DND-41 (cell line): Measurements from ENCODE around the gene UBE3B.

Experiments
- ATAC-seq: fragments of 200-7000 bp; cut with Tn5 transposase; 3 replicates; pipeline ENCODE4 v1.9.1; 2021; ENCODE audit warnings: low read depth; ENCODE audit not compliant: insufficient read depth
- DNase-seq: peaks from one replicate; pipeline ENCODE4 v3.0.0-alpha.2; 2020
- H2AFZ ChIP-seq: 2 replicates; pipeline ENCODE4 v1.6.0; 2012; ENCODE audit warnings: low read depth, low read length
- H3K27ac ChIP-seq: 2 replicates; pipeline ENCODE4 v1.5.1; 2012; ENCODE audit warnings: low read length, inconsistent platforms
- H3K27me3 ChIP-seq: fragments of 200-600 bp; sonication (generic); 2 replicates; pipeline ENCODE4 v1.6.0; 2012; ENCODE audit warnings: low read length, mild to moderate bottlenecking, inconsistent platforms; ENCODE audit not compliant: insufficient read depth, poor library complexity
- H3K36me3 ChIP-seq: 2 replicates; pipeline ENCODE4 v1.5.1; 2012; ENCODE audit warnings: low read length, inconsistent platforms; ENCODE audit not compliant: insufficient read depth
- H3K4me1 ChIP-seq: 2 replicates; pipeline ENCODE4 v1.5.1; 2012; ENCODE audit warnings: mild to moderate bottlenecking, low read length; ENCODE audit not compliant: insufficient read depth
- H3K4me2 ChIP-seq: 2 replicates; pipeline ENCODE4 v1.6.0; 2012; ENCODE audit warnings: mild to moderate bottlenecking, moderate library complexity, low read length, inconsistent platforms; ENCODE audit not compliant: insufficient read depth
- H3K4me3 ChIP-seq, 2 experiments: fragments of 200-600 bp in 1 of 2; shearing (Covaris generic) in 1 of 2; 2 replicates each; pipeline ENCODE4 v1.5.1; 2012 to 2016; ENCODE audit warnings: inconsistent platforms in 2 of 2, low read length in 2 of 2, mild to moderate bottlenecking in 2 of 2, low read depth in 1 of 2, moderate library complexity in 1 of 2
- H3K79me2 ChIP-seq: 2 replicates; pipeline ENCODE4 v1.6.0; 2012; ENCODE audit warnings: low read length, inconsistent platforms; ENCODE audit not compliant: insufficient read depth
- H3K9ac ChIP-seq: 2 replicates; pipeline ENCODE4 v1.6.0; 2012; ENCODE audit warnings: low read depth, mild to moderate bottlenecking, inconsistent platforms, low read length, moderate library complexity
- H3K9me3 ChIP-seq: 2 replicates; pipeline ENCODE4 v1.5.1; 2012; ENCODE audit warnings: low read length, moderate library complexity, mild to moderate bottlenecking, inconsistent platforms; ENCODE audit not compliant: insufficient read depth, severe bottlenecking
- H4K20me1 ChIP-seq: 2 replicates; pipeline ENCODE4 v1.6.0; 2012; ENCODE audit warnings: low read length; ENCODE audit not compliant: insufficient read depth
- CTCF ChIP-seq: IDR thresholded peaks from 2 replicates; pipeline ENCODE4 v1.5.1; 2012; ENCODE audit warnings: borderline replicate concordance, low read length, moderate library complexity, mild to moderate bottlenecking; ENCODE audit not compliant: poor library complexity, severe bottlenecking; ENCODE audit errors: extremely low read depth
- EZH2 ChIP-seq: IDR thresholded peaks from 3 replicates; pipeline ENCODE4 v1.6.1; 2012; ENCODE audit warnings: borderline replicate concordance, low read depth, mild to moderate bottlenecking, moderate library complexity, low read length, inconsistent platforms; ENCODE audit not compliant: severe bottlenecking

The UBE3B gene

GRCh38 chr12:109461049-109461845, 16.2 kb upstream of the UBE3B start:
- no peak overlapping the region for H3K4me2 ChIP-seq
- peaks cover 67% of the 10 kb centered on the region for H4K20me1 ChIP-seq
- no peaks in the 10 kb centered on the region for H3K9me3 ChIP-seq
- no peak overlapping the region for H3K4me3 ChIP-seq
- DNase-seq (no peak), ATAC-seq (peak; percentile 17; the same call in 1 of the 3 replicates)
- no peak overlapping the region for H2AFZ ChIP-seq
- H3K79me2 ChIP-seq, result peaks cover 54% of the 10 kb centered on the region
- TF ChIP-seq EZH2 (no peak), CTCF (no peak)
- H3K4me1 ChIP-seq, result no peaks in the 10 kb centered on the region
- no peak overlapping the region; the same call in 1 of the 2 replicates for H3K9ac ChIP-seq
- H3K27ac ChIP-seq, result peak overlapping the region; percentile 7; the same call in 1 of the 2 replicates
- no peaks in the 10 kb centered on the region for H3K27me3 ChIP-seq
- H3K36me3 ChIP-seq, result peaks cover 47% of the 10 kb centered on the region

DNA sequence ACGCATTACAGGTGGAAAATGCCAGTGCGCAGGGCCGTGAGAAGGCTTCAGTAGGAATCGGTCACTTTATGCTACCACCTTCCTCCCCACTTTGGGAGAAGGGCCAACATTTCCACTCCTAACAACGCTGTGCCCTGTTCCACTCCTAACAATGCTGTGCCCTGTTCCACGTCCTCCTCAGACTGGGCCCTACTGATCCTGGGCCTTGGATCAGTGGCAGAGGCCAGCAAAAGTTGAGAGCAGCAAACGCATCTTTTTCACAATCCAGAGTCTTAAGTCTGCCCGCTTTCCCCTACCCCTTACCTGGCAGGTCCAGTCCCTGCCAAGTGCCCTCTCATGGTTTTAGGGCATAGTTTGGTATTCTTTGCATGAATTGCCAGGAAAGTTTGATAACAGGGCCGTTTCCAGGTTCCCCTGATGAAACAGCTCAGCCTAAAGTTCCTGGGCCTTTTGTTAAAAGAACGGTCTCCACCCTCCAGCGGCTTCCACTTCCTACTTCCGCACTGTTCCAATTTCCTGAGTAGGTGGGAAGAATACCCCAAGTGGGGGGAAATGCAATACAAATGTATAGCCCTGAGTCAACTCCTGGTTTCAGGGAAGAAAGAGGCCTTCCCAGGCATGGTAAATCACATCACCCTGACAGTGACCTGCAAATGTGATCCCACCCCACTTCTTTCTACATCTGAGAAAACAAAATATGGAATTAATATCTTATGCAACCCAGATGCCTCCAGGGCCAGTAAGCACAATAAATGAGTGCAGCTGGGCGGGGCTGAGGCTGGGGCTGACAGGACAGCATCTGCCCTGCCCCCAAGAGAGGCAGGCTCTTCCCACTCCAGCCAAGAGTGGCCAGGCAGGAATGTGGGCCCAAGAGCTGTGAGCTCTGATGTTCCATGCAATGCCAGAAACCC, 15.3 kb upstream of the UBE3B start:
- H3K4me2 ChIP-seq, result no peak overlapping the region
- DNase-seq (no peak), ATAC-seq (no peak)
- H3K9me3 ChIP-seq, result no peaks in the 10 kb centered on the region
- no peak for TF ChIP-seq CTCF
- no peak for TF ChIP-seq EZH2
- H3K4me3 ChIP-seq, result no peak overlapping the region
- peaks cover 44% of the 10 kb centered on the region for H3K36me3 ChIP-seq
- H3K27me3 ChIP-seq, result no peaks in the 10 kb centered on the region
- H3K79me2 ChIP-seq, result peaks cover 62% of the 10 kb centered on the region
- H3K27ac ChIP-seq, result no peak overlapping the region; the same call in 1 of the 2 replicates
- no peak overlapping the region for H2AFZ ChIP-seq
- no peak overlapping the region for H3K9ac ChIP-seq
- H3K4me1 ChIP-seq, result no peaks in the 10 kb centered on the region
- peaks cover 75% of the 10 kb centered on the region for H4K20me1 ChIP-seq

- ATAC-seq (peak; percentile 58; the same call in 2 of the 3 replicates), DNase-seq (no peak)
- Histone ChIP-seq H3K27ac (no peak overlapping the region), H3K9ac (no peak overlapping the region), H3K4me2 (no peak overlapping the region), H3K9me3 (no peaks in the 10 kb centered on the region), H3K36me3 (peaks cover 42% of the 10 kb centered on the region), H3K4me1 (no peaks in the 10 kb centered on the region), H2AFZ (no peak overlapping the region), H3K79me2 (peaks cover 69% of the 10 kb centered on the region), H4K20me1 (peaks cover 78% of the 10 kb centered on the region), H3K27me3 (no peaks in the 10 kb centered on the region), H3K4me3 (no peak overlapping the region)
- TF ChIP-seq EZH2 (no peak), CTCF (no peak)
Measured at GRCh38 chr12:109462868-109463692, 14.4 kb upstream of the UBE3B start.
